Effector memory CD8-positive, alpha-beta T cell (primary cell): Measurements from ENCODE around the gene LRFN3.
"Not testable (repeated sequence)": the region's sequence is repeated elsewhere in the genome, so short reads cannot be mapped to it uniquely, and the experiment has no call there.

Experiments used
- ATAC-seq: fragments of 150-1000 bp; cut with Tn5 transposase; replicated peaks from 2 replicates; pipeline ENCODE4 v1.10.0; 2021; ENCODE audit warnings: mild to moderate bottlenecking, moderate library complexity
- DNase-seq, 3 experiments: peaks; one replicate each; pipeline ENCODE4 v3.0.0; 2021
- H3K27ac Mint-ChIP-seq, 2 donors: one replicate each; pipeline ENCODE4 v1.8.0; 2022; ENCODE audit warnings: mild to moderate bottlenecking in 2 of 2, mixed read lengths in 2 of 2, moderate library complexity in 2 of 2
- H3K27me3 Mint-ChIP-seq, 2 donors: one replicate each; pipeline ENCODE4 v1.8.0; 2022; ENCODE audit warnings: mixed read lengths in 2 of 2
- H3K36me3 Mint-ChIP-seq: one replicate; pipeline ENCODE4 v1.8.0; 2022; ENCODE audit warnings: mild to moderate bottlenecking, moderate library complexity, mixed read lengths; ENCODE audit not compliant: insufficient read depth
- H3K4me1 Mint-ChIP-seq, 2 donors: one replicate each; pipeline ENCODE4 v1.8.0; 2022; ENCODE audit warnings: low read depth in 2 of 2, mixed read lengths in 2 of 2
- H3K4me3 Mint-ChIP-seq, 2 donors: one replicate each; pipeline ENCODE4 v1.8.0; 2022; ENCODE audit warnings: mild to moderate bottlenecking in 2 of 2, mixed read lengths in 2 of 2, moderate library complexity in 2 of 2
- H3K9me3 Mint-ChIP-seq, 2 donors: one replicate each; pipeline ENCODE4 v1.8.0; 2022; ENCODE audit warnings: mixed read lengths in 2 of 2
- total RNA-seq, 9 experiments: gene quantifications; one replicate each; lab custom pipeline; 2026; lab: John Stamatoyannopoulos, UW

The LRFN3 gene
- 6.7 to 14.0 (median 10.1) reads per million in 9 experiments for total RNA-seq

- H3K27ac Mint-ChIP-seq = peak within 1 kb of the TSS; percentile 0 to 77
- peaks cover 17% of the 10 kb centered on the region for H3K36me3 Mint-ChIP-seq
- H3K27me3 Mint-ChIP-seq = no peaks in the 10 kb centered on the region
- H3K9me3 Mint-ChIP-seq = no peaks in the 10 kb centered on the region
- H3K4me1 Mint-ChIP-seq = peaks cover 26 to 27% of the 10 kb centered on the region in 2 donors
- peak within 1 kb of the TSS; percentile 73 to 86 for H3K4me3 Mint-ChIP-seq
- no peak for ATAC-seq
- DNase-seq = peak in 1 of 3 experiments; percentile 22
Observed at GRCh38 chr19:35935911-35936737, at the start of gene LRFN3. Gene LRFN3 (plus strand): TSS chr19:35936374. CDS start chr19:35939426, 3,052 bp downstream.

- no peak for DNase-seq
- Mint-ChIP-seq H3K4me3 (no peak overlapping the region), H3K36me3 (peaks cover 58% of the 10 kb centered on the region), H3K9me3 (no peaks in the 10 kb centered on the region), H3K27ac (peak overlapping the region; percentile 6 to 67), H3K4me1 (peaks cover 2 to 8% of the 10 kb centered on the region in 2 donors), H3K27me3 (no peaks in the 10 kb centered on the region)
- ATAC-seq = no peak
Observed at GRCh38 chr19:35887197-35887596, 49.0 kb upstream of the LRFN3 start.

GRCh38 chr19:35888398-35888797, 47.8 kb upstream of the LRFN3 start:
- Mint-ChIP-seq H3K27me3 (no peaks in the 10 kb centered on the region), H3K36me3 (peaks cover 70% of the 10 kb centered on the region), H3K9me3 (no peaks in the 10 kb centered on the region), H3K27ac (peak overlapping the region in 1 of 2 donors; percentile 87), H3K4me1 (peaks cover 0 to 4% of the 10 kb centered on the region in 2 donors), H3K4me3 (no peak overlapping the region)
- ATAC-seq (no peak), DNase-seq (no peak)

- Mint-ChIP-seq H3K36me3 (peaks cover 81% of the 10 kb centered on the region), H3K4me3 (no peak overlapping the region), H3K4me1 (peaks cover 0 to 4% of the 10 kb centered on the region in 2 donors), H3K27me3 (no peaks in the 10 kb centered on the region), H3K27ac (peak overlapping the region; percentile 44 to 87), H3K9me3 (no peaks in the 10 kb centered on the region)
- ATAC-seq = no peak
- no peak for DNase-seq
Observed at GRCh38 chr19:35889370-35890112, 46.6 kb upstream of the LRFN3 start.

- Mint-ChIP-seq H3K36me3 (peaks cover 87% of the 10 kb centered on the region), H3K27me3 (no peaks in the 10 kb centered on the region), H3K4me1 (peaks cover 0 to 4% of the 10 kb centered on the region in 2 donors), H3K4me3 (no peak overlapping the region), H3K27ac (peak overlapping the region in 1 of 2 donors; percentile 44), H3K9me3 (no peaks in the 10 kb centered on the region)
- DNase-seq = no peak
- ATAC-seq = no peak
Observed at GRCh38 chr19:35890113-35890650, 46.0 kb upstream of the LRFN3 start.

GRCh38 chr19:35891819-35892218, 44.4 kb upstream of the LRFN3 start:
- not testable (repeated sequence) for ATAC-seq, H3K27me3 Mint-ChIP-seq, H3K4me3 Mint-ChIP-seq, H3K9me3 Mint-ChIP-seq, DNase-seq, H3K4me1 Mint-ChIP-seq, H3K27ac Mint-ChIP-seq
- peaks cover 92% of the 10 kb centered on the region for H3K36me3 Mint-ChIP-seq

GRCh38 chr19:35894342-35894741, 41.8 kb upstream of the LRFN3 start:
- H3K27ac Mint-ChIP-seq = no peak overlapping the region
- ATAC-seq (no peak), DNase-seq (no peak)
- H3K4me1 Mint-ChIP-seq = peaks cover 18 to 21% of the 10 kb centered on the region in 2 donors
- no peaks in the 10 kb centered on the region for H3K27me3 Mint-ChIP-seq
- H3K36me3 Mint-ChIP-seq = peaks cover 85% of the 10 kb centered on the region
- H3K9me3 Mint-ChIP-seq = no peaks in the 10 kb centered on the region
- no peak overlapping the region for H3K4me3 Mint-ChIP-seq

- DNase-seq (no peak), ATAC-seq (no peak)
- Mint-ChIP-seq H3K4me3 (peak overlapping the region in 1 of 2 donors; percentile 42), H3K36me3 (peaks cover 81% of the 10 kb centered on the region), H3K4me1 (peaks cover 20 to 24% of the 10 kb centered on the region in 2 donors), H3K27me3 (no peaks in the 10 kb centered on the region), H3K27ac (peak overlapping the region in 1 of 2 donors; percentile 83), H3K9me3 (no peaks in the 10 kb centered on the region)
Observed at GRCh38 chr19:35895911-35896642, 40.1 kb upstream of the LRFN3 start.

GRCh38 chr19:35896643-35897040, 39.5 kb upstream of the LRFN3 start:
- ATAC-seq (no peak), DNase-seq (no peak)
- H3K27ac Mint-ChIP-seq = no peak overlapping the region
- peak overlapping the region; percentile 13 to 100 for H3K4me3 Mint-ChIP-seq
- peaks cover 22 to 25% of the 10 kb centered on the region in 2 donors for H3K4me1 Mint-ChIP-seq
- H3K27me3 Mint-ChIP-seq = no peaks in the 10 kb centered on the region
- H3K9me3 Mint-ChIP-seq = no peaks in the 10 kb centered on the region
- H3K36me3 Mint-ChIP-seq = peaks cover 79% of the 10 kb centered on the region

- DNase-seq (no peak), ATAC-seq (no peak)
- Mint-ChIP-seq H3K36me3 (peaks cover 74% of the 10 kb centered on the region), H3K27me3 (no peaks in the 10 kb centered on the region), H3K4me1 (peaks cover 32 to 35% of the 10 kb centered on the region in 2 donors), H3K27ac (peak overlapping the region; percentile 97 to 100), H3K4me3 (peak overlapping the region; percentile 96 to 100), H3K9me3 (no peaks in the 10 kb centered on the region)
Observed at GRCh38 chr19:35897706-35898451, 38.3 kb upstream of the LRFN3 start.

GRCh38 chr19:35898499-35898809, 37.7 kb upstream of the LRFN3 start:
- no peak for DNase-seq
- H3K4me1 Mint-ChIP-seq = peaks cover 37 to 41% of the 10 kb centered on the region in 2 donors
- H3K27ac Mint-ChIP-seq = peak overlapping the region; percentile 97 to 100
- no peaks in the 10 kb centered on the region for H3K9me3 Mint-ChIP-seq
- ATAC-seq = no peak
- H3K36me3 Mint-ChIP-seq = peaks cover 74% of the 10 kb centered on the region
- no peaks in the 10 kb centered on the region for H3K27me3 Mint-ChIP-seq
- peak overlapping the region; percentile 96 to 100 for H3K4me3 Mint-ChIP-seq

GRCh38 chr19:35899547-35900214, 36.5 kb upstream of the LRFN3 start:
- H3K4me1 Mint-ChIP-seq = peaks cover 46 to 52% of the 10 kb centered on the region in 2 donors
- H3K9me3 Mint-ChIP-seq = no peaks in the 10 kb centered on the region
- ATAC-seq (peak; percentile 65), DNase-seq (peak; percentile 79 to 81 (median 79))
- peak overlapping the region; percentile 96 to 100 for H3K4me3 Mint-ChIP-seq
- peaks cover 68% of the 10 kb centered on the region for H3K36me3 Mint-ChIP-seq
- no peaks in the 10 kb centered on the region for H3K27me3 Mint-ChIP-seq
- H3K27ac Mint-ChIP-seq = peak overlapping the region; percentile 97 to 100
